Left lobe of liver (tissue), 2 donors: Measurements from ENCODE around the gene DUSP18. TPM values are rescaled to one million over a fixed set of nuclear protein-coding genes. Genes with fewer than 3 reads are reported as not detected.
"Not testable (repeated sequence)": the region's sequence is repeated elsewhere in the genome, so short reads cannot be mapped to it uniquely, and the experiment has no call there.

ENCODE experiments used
- ATAC-seq: fragments of 200-7000 bp; cut with Tn5 transposase; one replicate; pipeline ENCODE4 v1.9.1; 2020; ENCODE audit warnings: mild to moderate bottlenecking, moderate library complexity
- DNase-seq: peaks from one replicate; pipeline ENCODE4 v3.0.0-alpha.2; 2020; ENCODE audit warnings: low spot score
- total RNA-seq: library from RNA; stranded (reverse); gene quantifications from one replicate; pipeline ENCODE4 v1.2.1, GENCODE V29; 2021
- donor health status: DM: no; HTN: no; CAD: no; lungs with moderate emphysema.
- donor health status: DM: no; HTN: yes; CAD: no.

The DUSP18 gene
- total RNA-seq, 1 donor from 2014 or later: 0.70 TPM

DNA sequence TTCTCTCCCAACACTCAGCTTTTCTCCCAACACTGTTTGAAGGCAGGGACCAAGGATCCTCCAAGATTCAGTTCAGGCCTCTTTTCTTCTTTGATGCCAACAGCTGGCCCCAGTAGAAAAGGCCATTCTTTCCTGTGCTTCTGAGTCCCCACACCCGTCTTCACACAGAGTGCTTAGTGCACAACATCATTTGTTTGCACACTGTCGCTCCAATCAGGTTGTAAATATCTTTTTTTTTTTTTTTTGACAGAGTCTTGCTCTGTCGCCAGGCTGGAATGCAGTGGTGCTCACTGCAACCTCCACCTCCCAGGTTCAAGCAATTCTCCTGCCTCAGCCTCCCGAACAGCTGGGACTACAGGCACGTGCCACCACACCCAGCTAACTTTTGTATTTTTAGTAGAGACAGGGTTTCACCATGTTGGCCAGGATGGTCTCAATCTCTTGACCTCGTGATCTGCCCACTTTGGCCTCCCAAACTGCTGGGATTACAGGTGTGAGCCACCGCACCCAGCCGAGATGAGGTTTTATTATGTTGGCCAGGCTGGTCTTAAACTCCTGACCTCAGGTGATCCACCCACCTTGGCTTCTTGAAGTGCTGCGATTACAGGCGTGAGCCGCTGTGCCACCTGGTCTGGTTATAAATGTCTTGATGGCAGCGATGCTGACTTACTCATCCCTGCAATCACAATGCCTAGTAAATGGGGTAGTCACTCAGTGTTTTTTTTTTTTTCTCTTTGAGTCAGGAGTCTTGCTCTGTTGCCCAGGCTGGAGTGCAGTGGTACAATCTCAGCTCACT, 12.4 kb upstream of the DUSP18 start:
- not testable (repeated sequence) for DNase-seq, ATAC-seq

DNA sequence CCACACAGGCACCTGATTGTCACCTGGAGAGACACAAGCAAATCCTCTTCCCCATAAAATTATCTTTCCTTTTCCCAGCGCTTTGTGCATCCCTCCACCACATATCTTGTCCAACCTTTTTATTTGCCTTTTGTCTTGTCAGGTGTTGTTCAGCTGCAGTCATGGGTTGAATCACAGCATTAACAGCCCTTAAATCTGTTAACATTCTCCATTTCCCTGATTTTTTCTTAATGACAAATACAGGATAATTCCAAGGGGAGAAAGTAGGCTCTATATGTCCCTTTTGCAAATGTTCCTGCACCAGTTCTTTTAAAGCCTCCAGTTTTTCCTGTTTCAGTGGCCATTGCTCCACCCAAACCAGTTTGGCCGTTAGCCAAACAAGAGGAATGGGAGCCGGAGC, 8.9 kb upstream of the DUSP18 start:
- not testable (repeated sequence) for ATAC-seq, DNase-seq

DNA sequence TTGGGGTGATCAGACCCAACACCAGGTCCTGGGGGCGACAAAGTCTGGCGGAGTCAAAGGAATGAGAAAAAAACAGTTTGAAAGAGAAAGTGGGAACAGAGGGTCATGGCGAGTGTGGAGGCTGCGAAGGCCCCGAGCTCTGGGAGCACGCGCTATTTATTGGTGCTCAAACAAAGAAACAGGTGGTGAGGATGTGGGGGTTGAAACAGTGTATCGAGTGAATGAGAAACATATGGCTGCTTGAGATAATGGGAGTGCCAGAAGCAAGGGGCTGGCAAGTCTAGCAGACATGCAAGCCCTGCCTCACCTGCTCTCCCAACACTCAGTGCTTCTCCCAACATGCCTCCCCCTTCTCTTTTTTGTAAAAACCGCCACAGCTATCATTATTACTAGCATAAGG, 7.8 kb upstream of the DUSP18 start:
- ATAC-seq (no peak), DNase-seq (no peak)

DNA sequence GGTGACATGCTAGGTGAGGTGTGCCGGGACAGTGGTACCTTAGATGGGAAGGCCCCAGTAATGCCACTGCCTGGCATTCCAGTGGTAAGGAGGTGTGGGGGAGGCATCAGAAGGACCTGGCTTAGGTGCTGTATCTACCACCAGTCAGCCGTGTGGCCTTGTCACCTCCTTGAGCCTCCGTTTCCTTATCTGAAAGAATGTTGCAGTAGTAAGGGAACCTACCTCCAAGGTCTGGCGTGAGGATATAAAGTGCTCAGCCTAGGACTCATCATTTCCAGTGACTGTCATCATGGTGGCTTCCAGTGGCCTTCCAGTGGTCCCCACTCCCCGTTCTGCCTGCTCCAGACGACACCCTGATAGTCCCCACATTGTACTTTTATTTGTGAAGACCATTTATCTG, 6.8 kb upstream of the DUSP18 start:
- ATAC-seq (no peak), DNase-seq (no peak)

DNA sequence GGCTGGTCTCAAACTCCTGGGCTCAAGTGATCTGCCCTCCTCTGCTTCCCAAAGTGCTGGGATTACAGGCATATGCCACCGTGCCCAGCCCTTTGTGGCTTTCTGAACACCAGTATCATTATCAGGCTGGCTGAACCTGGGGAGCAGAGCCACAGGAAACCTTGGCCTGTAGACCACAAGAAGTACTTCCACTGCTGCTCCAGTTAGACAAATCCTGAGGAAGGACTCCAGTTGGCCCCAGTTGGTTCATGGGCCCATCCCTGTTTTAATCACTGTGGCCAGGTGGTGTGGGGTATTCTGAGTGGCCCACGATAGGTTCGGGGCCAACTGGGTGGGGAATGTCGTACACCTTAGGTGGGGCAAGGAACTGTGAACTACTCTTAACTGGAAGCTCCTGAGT, 5.5 kb upstream of the DUSP18 start:
- DNase-seq (no peak), ATAC-seq (no peak)

DNA sequence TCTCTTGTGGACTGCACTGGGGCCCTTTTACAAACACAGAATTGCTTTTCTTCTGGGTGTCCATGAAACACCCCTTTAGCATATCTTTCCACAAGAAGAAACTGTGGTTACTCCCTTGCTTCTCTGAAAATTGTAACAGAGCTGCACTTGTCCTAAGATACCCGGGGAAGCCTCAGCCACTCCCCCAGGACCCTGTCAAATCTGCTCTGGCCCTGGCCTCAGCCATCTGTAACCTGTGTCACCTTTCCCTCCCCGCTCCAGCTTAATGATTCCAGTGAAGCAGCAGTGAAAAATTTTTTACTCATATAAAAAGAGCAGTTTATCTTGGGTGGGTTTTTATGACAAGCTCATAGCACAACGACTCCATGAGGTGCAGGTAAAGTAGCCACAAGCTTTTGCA, 3.4 kb upstream of the DUSP18 start:
- no peak for DNase-seq
- ATAC-seq: no peak

DNA sequence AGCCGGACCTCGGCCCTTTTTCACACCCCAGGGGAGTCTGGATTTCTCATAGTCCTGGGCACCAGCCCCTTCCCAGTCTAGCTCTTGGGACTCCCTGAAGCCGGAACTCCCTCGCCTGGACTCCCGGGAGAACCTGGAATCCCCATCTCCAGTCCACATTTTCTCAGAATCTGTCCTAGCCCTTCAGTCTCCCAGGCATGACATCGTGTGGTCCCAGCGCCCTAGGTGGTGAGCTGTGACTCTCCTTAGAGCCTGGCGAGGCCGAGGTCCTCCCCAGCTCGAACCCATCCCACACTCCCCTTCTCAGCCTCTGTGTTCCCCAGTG, 673 bp upstream of the DUSP18 start:
- no peak for ATAC-seq
- DNase-seq: no peak

DNA sequence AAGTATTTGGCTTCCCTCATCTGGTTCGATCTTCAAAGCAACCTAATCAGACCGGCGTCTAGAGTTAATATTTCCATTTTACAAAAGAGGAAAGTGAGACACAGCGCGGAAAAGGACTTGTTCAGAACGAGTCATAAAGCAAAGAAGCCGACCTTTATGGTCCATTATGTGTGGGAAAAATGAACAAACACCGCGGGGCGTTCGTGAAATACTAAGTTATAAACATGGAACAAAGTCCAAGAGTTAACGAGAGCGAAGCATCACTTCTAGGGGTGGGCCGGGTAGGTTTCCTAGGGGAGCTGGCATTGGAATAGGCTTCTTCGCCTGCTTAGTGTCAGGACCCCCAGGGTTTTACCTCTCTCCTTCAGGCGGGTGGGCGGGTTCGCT, 575 bp downstream of the DUSP18 start:
- ATAC-seq (no peak), DNase-seq (no peak)

DNA sequence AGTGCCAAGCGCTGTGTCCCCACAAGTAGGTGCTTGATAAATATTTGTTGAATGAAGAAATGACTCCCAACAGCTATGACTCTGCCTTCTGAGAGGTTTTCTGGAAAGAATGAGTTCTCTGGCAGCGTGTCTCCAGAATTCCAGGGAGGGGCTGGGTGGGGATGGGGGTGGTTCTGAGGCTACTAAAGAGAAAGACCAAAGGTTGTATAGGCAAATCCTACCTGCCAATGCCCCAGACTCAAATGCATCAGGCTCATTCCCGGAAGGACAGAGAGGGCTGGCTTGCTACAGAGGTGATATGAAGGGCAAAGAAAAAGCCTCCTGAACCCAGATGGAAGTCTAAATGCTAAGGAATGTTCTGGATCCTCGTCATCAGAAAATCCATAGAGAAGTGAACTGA, 1.9 kb downstream of the DUSP18 start:
- DNase-seq: no peak
- ATAC-seq: no peak

DNA sequence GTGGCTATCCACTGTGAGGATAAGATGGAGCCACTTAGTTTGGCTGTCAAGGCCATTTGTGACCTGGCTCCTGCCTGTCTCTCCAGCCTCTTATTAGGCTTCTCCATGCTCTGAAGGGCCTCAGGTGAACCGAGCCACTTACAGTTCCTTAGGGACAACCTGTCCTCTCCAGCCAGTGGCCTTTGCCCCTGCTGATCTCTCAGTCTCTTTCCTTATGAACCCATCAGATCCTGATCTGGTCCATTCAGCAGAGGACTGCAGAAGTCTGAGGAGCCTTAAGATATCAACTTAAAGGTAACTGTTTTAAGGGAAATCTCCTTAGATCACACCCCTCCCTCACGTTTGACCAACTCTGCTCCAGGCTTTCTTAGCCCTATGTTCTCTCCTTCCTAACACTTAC, 2.4 kb downstream of the DUSP18 start:
- no peak for ATAC-seq
- no peak for DNase-seq

DNA sequence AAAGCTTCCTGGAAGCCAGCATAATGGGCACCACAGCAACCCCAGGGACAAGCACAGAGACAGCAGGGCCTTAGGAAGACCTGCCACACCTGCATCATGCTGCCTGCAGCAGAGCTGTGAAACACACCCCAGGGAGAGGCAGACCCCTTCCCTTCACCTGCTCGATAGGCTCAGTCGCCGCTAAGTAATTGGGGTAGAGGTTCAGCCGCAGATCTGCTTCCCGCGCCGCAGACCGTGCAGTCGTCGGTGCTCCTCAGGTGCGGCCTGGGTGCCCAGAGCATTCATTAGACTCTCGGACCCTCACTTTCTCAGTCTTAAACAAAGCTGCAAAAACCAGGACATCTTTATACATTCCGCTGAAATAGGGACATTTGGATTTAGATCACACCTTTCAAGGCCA, 2.9 kb downstream of the DUSP18 start:
- ATAC-seq (no peak), DNase-seq (no peak)

DNA sequence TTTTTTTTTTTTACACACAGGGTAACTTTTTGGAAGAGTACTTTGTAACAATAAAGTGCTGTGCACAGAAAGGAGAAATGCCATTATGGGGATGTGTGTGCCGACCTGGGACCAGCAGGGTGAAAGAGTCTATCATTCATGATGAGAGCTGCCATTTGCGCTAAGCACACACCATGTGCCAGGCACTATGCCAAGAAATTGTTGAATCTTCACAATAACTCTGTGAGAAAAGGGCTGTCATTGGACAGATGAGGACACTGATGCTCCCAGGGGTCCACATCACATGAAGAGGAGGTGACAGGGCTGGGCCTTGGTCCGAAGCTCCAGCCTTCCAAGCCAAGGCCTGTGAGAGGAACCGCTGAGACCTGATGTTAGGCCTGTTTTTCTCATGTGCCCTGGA, 5.6 kb downstream of the DUSP18 start:
- DNase-seq: no peak
- no peak for ATAC-seq

DNA sequence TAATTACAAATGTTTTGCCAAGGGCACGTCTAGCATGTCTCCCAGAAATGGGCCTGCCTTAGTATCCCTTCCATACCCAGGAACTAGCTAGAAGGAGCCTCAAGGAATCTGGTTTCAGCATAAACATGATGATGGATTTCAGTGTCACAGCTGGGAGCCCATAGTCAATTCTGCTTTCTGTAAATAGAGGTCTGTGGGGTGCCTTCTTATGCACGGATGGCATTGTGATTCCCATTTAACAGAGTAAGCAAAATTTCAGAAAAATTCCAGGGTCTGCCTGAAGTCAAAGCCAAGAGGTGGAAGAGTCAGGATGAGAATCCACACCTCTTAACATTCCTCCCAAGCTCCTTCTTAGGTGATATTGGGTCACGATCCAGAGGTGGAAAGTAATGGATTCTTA, 12.1 kb downstream of the DUSP18 start:
- DNase-seq (no peak), ATAC-seq (no peak)

DNA sequence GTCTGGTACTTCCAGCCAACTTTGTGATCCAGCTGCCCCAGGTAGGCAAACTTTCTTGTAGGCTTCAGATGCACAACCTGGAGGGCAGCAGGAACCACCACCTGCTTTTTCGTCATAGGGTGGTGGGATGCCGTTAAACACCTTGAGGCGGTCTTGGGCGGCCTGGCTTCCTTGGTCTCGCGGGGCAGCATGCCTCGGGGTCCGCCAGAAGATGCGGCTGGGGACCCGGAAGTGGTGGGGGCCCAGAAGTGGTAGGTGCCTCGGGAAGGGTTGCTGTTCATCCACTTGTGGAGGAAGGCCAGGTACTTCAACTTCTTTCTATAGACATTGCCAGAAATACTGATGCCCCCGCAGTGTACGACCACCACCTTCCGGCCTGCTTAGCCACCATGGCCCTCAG, 13.3 kb downstream of the DUSP18 start:
- no peak for ATAC-seq
- no peak for DNase-seq

DNA sequence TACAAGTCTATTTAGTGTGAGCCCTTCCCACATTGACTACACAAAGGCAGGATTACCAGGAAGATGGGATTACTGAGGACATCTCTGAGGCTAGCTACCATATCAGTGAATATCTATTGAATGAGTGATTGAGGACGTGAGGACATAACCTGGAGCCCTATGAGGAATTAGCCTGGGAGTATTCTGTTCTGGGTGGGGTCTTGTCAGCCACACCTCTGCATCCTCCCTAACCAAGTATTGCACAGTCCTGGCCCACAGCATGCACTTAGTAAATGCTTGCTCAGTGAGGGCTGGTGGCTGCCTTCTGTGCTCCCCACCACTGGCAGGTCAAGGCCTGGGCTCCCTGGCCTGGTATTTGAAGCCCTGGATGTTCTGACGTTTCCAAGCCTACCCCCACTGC, 14.8 kb downstream of the DUSP18 start:
- DNase-seq (no peak), ATAC-seq (no peak)

DNA sequence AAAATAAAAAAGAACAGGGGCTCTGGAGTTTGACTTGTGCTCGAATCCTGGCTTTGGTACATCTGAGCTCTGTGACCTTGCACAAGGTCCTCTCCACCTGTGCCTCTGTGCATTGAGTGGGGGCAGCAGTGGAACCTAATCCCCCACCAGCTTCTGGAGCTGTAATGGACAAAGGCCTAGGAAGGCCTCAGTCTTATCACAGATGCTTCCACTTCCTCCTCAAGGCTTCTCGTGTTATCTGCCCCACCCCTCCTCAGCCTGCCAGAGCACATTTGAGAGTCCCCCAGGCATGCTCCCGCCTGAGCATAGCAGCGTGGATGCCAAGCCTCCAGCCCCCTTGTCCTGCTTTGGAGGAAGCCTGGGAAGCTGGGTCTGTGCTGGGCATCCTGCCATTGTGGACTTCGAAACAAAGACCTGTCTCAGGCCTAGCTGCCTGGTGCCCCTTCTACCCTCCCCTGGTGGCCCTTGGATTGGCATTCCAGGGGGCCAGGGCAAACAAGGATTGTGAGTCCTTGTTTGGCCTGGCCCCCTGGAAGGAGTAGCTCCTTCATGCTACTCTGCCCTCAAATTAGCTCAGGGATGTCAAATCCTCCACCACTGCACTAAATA, 17.1 kb downstream of the DUSP18 start:
- ATAC-seq (no peak), DNase-seq (no peak)

DNA sequence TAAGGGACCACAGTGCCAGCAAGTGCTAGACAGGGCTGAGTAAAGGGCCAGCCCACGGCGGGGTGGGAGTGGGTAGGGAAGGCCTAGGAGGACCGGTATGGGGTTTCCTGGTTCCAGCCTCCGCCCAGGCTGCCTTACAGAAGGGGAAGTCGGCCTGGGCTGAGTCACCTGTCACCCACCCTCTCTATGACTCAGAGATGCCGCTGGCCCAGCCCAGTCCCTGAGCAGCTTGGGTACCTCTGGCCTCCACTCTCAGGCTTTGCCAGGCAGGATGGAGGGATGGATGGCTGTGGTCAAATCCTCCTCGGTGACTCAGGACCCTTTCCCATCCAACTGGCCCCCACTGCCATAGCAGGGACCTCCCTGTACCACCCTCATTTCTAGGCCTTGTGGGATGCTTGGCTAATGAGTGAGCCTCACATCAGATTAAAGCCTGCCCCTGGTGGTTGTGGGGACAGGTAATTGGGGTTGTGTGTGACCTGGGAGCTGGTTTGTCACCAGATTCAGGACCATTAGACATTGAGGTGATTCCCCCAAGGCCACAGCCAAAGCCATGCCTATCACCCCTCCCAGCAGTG, 18.2 kb downstream of the DUSP18 start:
- DNase-seq (no peak), ATAC-seq (no peak)

DNA sequence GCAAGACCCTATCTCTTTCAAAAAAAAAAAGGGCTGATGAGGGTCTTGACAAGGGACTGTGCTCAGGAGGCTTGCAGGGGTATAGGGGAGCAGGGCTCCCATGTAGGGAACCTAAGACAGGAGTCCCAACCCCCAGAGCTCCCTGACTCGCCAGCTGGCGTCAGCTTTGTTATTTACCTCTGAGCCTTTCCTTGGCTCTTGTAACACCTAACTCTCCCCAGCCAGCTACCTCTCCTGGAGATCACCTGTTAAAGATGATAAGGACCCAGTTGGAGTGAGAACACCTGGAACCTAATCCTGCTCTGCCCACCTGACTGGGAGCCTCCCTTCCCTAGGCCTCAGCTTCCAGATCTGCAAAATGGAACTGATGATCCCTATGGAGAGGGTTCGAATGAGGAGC, 18.9 kb downstream of the DUSP18 start:
- DNase-seq (no peak), ATAC-seq (no peak)

DNA sequence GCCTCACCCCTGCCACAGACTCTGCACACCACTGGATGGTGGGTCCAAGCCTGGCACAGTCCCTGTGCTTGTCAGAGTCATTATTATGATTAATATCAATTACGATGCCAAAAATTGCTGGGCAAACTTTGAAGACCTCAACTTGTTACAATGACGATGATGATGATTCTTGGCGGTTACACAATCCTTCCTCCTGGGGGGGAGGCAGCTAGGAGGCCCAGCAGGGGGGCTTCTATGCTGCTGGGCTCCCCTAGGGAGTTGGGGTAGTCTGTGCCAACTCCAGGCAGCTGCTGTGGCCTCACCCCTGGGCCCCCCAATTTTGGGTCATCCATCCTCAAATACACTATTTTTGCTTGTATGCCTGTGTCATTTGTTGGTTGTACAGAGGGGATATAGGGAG, 20.1 kb downstream of the DUSP18 start:
- no peak for DNase-seq
- no peak for ATAC-seq

DNA sequence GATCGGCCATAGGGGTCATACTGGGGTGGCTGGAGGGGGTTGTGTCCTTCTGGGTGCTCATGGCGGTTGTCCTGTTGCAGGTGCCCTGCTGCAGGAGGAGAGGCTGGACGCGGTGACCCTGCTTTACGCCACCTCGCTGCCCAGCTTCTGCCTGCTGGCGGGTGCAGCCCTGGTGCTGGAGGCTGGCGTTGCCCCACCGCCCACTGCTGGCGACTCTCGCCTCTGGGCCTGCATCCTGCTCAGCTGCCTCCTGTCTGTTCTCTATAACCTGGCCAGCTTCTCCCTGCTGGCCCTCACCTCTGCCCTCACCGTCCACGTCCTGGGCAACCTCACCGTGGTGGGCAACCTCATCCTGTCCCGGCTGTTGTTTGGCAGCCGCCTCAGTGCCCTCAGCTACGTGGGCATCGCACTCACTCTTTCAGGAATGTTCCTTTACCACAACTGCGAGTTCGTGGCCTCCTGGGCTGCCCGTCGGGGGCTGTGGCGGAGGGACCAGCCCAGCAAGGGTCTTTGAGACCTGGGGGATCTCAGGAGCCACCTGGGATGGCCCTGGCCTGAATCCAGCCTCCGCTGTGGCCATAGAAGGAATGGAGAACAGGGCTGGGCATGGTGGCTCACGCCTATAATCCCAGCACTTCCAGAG, 21.0 kb downstream of the DUSP18 start:
- ATAC-seq: no peak
- DNase-seq: no peak

DNA sequence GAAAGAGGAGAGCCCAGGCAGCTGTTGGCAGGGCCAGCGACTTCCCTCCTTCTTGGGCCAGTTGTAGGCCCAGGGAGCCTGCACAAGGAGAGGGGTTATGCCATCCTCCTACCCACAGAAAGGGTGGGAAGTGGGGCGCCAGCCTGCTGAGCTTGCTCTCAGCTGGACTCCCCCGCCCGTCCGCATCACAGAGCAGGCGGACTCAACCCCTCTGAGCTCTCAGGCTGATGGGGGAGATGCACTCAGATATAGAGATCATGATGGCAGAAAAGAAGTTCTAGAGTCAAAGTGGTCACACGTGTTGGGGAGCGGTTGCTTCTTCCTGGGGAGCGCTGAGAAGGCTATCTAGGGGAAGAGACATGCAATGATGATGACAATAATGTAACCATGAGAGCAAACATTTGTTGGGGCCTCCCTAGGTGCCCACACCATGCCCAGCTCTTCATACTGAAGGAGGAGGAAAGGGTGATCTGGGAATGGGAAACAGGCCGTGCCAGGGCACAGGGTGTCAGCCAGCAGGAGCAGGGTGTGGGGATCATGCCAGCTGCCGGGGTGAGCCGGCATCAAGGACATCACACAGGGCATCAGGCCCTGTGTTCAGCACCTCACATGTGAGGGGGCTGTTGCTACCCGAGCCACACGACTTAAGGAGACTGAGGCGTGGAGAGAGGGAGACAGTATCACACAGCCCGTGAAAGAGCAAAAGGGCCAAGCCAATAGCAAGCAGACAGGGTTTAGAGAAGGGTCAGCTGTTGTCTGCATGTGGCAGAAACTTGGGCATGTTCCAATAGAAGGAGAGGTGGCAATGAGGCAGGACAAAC, 24.4 kb downstream of the DUSP18 start:
- DNase-seq (no peak), ATAC-seq (no peak)
